GM23248 (cell line): ENCODE results near the gene WTIP. TPM values are rescaled to one million over a fixed set of nuclear protein-coding genes. Genes with fewer than 3 reads are reported as not detected.

Experiments used
- DNase-seq: peaks from one replicate; pipeline ENCODE4 v3.0.0-alpha.2; 2015
- H2AFZ ChIP-seq: fragments of 200-600 bp; sonication (generic); 2 replicates; pipeline ENCODE4 v1.6.1; 2016; ENCODE audit warnings: antibody characterized with exemption
- H3F3A ChIP-seq: fragments of 200-600 bp; sonication (generic); 2 replicates; pipeline ENCODE4 v1.6.1; 2016; ENCODE audit warnings: mild to moderate bottlenecking, antibody characterized with exemption, mixed run types; ENCODE audit not compliant: insufficient read depth
- H3K27ac ChIP-seq: fragments of 200-600 bp; sonication (generic); 2 replicates; pipeline ENCODE4 v1.5.1; 2016; ENCODE audit warnings: mild to moderate bottlenecking
- H3K27me3 ChIP-seq: fragments of 200-600 bp; sonication (generic); replicated peaks from 2 replicates; pipeline ENCODE4 v1.6.1; 2016; ENCODE audit warnings: mild to moderate bottlenecking; ENCODE audit not compliant: insufficient read depth
- H3K36me3 ChIP-seq: fragments of 200-600 bp; sonication (generic); 2 replicates; pipeline ENCODE4 v1.6.1; 2016; ENCODE audit warnings: low read depth, mild to moderate bottlenecking
- H3K4me1 ChIP-seq: fragments of 200-600 bp; sonication (generic); 2 replicates; pipeline ENCODE4 v1.6.1; 2016; ENCODE audit warnings: mild to moderate bottlenecking; ENCODE audit not compliant: insufficient read depth
- H3K4me2 ChIP-seq: fragments of 200-600 bp; sonication (generic); one replicate; pipeline ENCODE4 v1.6.1; 2016; ENCODE audit warnings: mild to moderate bottlenecking; ENCODE audit not compliant: unreplicated experiment
- H3K4me3 ChIP-seq: fragments of 200-600 bp; sonication (generic); 2 replicates; pipeline ENCODE4 v1.5.1; 2016; ENCODE audit warnings: mild to moderate bottlenecking
- H3K79me2 ChIP-seq: fragments of 200-600 bp; sonication (generic); 2 replicates; pipeline ENCODE4 v1.6.1; 2016; ENCODE audit warnings: mild to moderate bottlenecking; ENCODE audit not compliant: insufficient read depth
- H3K9ac ChIP-seq: fragments of 200-600 bp; sonication (generic); 2 replicates; pipeline ENCODE4 v1.6.1; 2016; ENCODE audit warnings: mild to moderate bottlenecking
- H3K9me2 ChIP-seq: fragments of 200-600 bp; sonication (generic); 2 replicates; pipeline ENCODE4 v1.6.1; 2016; ENCODE audit warnings: mixed run types, mild to moderate bottlenecking, moderate library complexity; ENCODE audit not compliant: insufficient read depth
- H3K9me3 ChIP-seq: fragments of 200-600 bp; sonication (generic); one replicate; pipeline ENCODE4 v1.6.1; 2017; ENCODE audit warnings: low read depth
- H4K20me1 ChIP-seq: fragments of 200-600 bp; sonication (generic); 2 replicates; pipeline ENCODE4 v1.6.0; 2016; ENCODE audit not compliant: insufficient read depth
- EZH2 ChIP-seq: fragments of 200-600 bp; sonication (generic); IDR thresholded peaks from 2 replicates; pipeline ENCODE4 v1.6.1; 2018; ENCODE audit warnings: antibody characterized with exemption, mild to moderate bottlenecking; ENCODE audit not compliant: insufficient read depth, poor library complexity, severe bottlenecking
- EZH2phosphoT487 ChIP-seq: fragments of 200-600 bp; sonication (generic); IDR thresholded peaks from 2 replicates; pipeline ENCODE4 v1.6.1; 2018; ENCODE audit warnings: antibody characterized with exemption, moderate library complexity, mild to moderate bottlenecking, low read depth; ENCODE audit not compliant: insufficient read depth
- WGBS, 2 experiments: methylation state at CpG; one replicate each; pipeline ENCODE4 v1.1.6; 2015 to 2017; ENCODE audit warnings: low lambda C conversion rate in 2 of 2, low coverage in 1 of 2; ENCODE audit errors: missing lambda C conversion rate in 2 of 2; 5-methylcytosine and 5-hydroxymethylcytosine counted together
- in situ Hi-C: fragments of 300-500 bp; cut with MboI; formaldehyde crosslinking; loops from 2 replicates; pipeline ENCODE4 v1.15.0; 2020
- polyA plus RNA-seq: library from polyadenylated mRNA; unstranded; fragments of >200 nt; fragmentation: Nextera tagmentation; extraction: Ambion mirVana; gene quantifications from 2 replicates; pipeline ENCODE4 v1.2.1, GENCODE V29; 2016
- total RNA-seq: library from RNA; depleted of rRNA; stranded (reverse); fragments of >200 nt; shearing (Covaris generic); gene quantifications from 2 replicates; pipeline ENCODE4 v1.2.3, GENCODE V29; 2014; rRNA removed

WTIP gene
- total RNA-seq (35.2 and 37.2 TPM in 2 replicates), polyA plus RNA-seq (2.2 and 3.5 TPM in 2 replicates)

GRCh38 chr19:34480971-34481841 is at the start of gene WTIP:
Gene WTIP, plus strand, starts transcription at chr19:34481758. Its CDS starts 217 bp downstream, at chr19:34481975.
- no peak for TF ChIP-seq EZH2phosphoT487
- TF ChIP-seq EZH2, result no peak
- peak; percentile 91 for DNase-seq

GRCh38 chr19:34432797-34433196 is 48.8 kb upstream of the WTIP start:
- Histone ChIP-seq H3K4me1 (peaks cover 24% of the 10 kb centered on the region), H3K27ac (no peak overlapping the region), H3K4me3 (no peak overlapping the region), H4K20me1 (peaks cover 9% of the 10 kb centered on the region; the same call in 1 of the 2 replicates), H3K36me3 (peaks cover 28% of the 10 kb centered on the region), H3K9ac (no peak overlapping the region), H3K79me2 (peaks cover 100% of the 10 kb centered on the region), H2AFZ (no peak overlapping the region), H3K9me2 (no peaks in the 10 kb centered on the region), H3K4me2 (no peak overlapping the region), H3F3A (0 out of 2 replicates have a peak, but pooled peaks cover 5% of the 10 kb centered on the region), H3K27me3 (no peaks in the 10 kb centered on the region), H3K9me3 (no peaks in the 10 kb centered on the region)
- TF ChIP-seq EZH2, result no peak
- no peak for TF ChIP-seq EZH2phosphoT487
- in situ Hi-C loops, result no loop called here
- WGBS, 2 experiments, result 80 to 83% methylated on average over 5 of the region's 5 CpGs
- DNase-seq, result no peak

More at GRCh38 chr19:34480971-34481841, at the start of gene WTIP:
- Histone ChIP-seq H2AFZ (peak within 1 kb of the TSS; percentile 91), H3K9me3 (no peaks in the 10 kb centered on the region), H3K79me2 (peaks cover 39% of the 10 kb centered on the region), H3K27ac (peak within 1 kb of the TSS; percentile 69), H3K4me1 (peaks cover 12% of the 10 kb centered on the region; the same call in 1 of the 2 replicates), H3F3A (peaks cover 2% of the 10 kb centered on the region; the same call in 1 of the 2 replicates), H3K4me3 (peak within 1 kb of the TSS; percentile 84), H3K9ac (peak within 1 kb of the TSS; percentile 83), H3K9me2 (no peaks in the 10 kb centered on the region), H3K27me3 (no peaks in the 10 kb centered on the region), H3K36me3 (no peaks in the 10 kb centered on the region), H3K4me2 (peak within 1 kb of the TSS; percentile 81), H4K20me1 (0 out of 2 replicates have a peak, but pooled peaks cover 3% of the 10 kb centered on the region)
- in situ Hi-C loops, result no loop called here
- WGBS, 2 experiments, result 4 to 10% methylated on average over 32 to 87 of the region's 95 CpGs

GRCh38 chr19:34436716-34437115 is 44.8 kb upstream of the WTIP start:
- peaks cover 50% of the 10 kb centered on the region for H3K36me3 ChIP-seq
- in situ Hi-C loops, result no loop called here

GRCh38 chr19:34448191-34448590 is 33.4 kb upstream of the WTIP start:
- Histone ChIP-seq H3K79me2 (peaks cover 34% of the 10 kb centered on the region), H3K4me1 (peaks cover 11% of the 10 kb centered on the region), H3K9ac (no peak overlapping the region), H3K36me3 (peaks cover 59% of the 10 kb centered on the region), H4K20me1 (peaks cover 6% of the 10 kb centered on the region; the same call in 1 of the 2 replicates), H3K9me3 (no peaks in the 10 kb centered on the region), H3F3A (peaks cover 26% of the 10 kb centered on the region), H3K4me3 (no peak overlapping the region), H3K27ac (no peak overlapping the region), H2AFZ (no peak overlapping the region), H3K9me2 (no peaks in the 10 kb centered on the region), H3K4me2 (no peak overlapping the region), H3K27me3 (no peaks in the 10 kb centered on the region)
- in situ Hi-C loops, result no loop called here
- WGBS, 2 experiments, result 97 to 98% methylated on average over 3 of the region's 3 CpGs
- DNase-seq, result no peak
- TF ChIP-seq EZH2 (no peak), EZH2phosphoT487 (no peak)

More at GRCh38 chr19:34436716-34437115, 44.8 kb upstream of the WTIP start:
- no peaks in the 10 kb centered on the region for H3K9me3 ChIP-seq
- no peak overlapping the region for H3K9ac ChIP-seq
- no peaks in the 10 kb centered on the region; the same call in 1 of the 2 replicates for H3F3A ChIP-seq
- no peak for DNase-seq
- no peak overlapping the region for H3K27ac ChIP-seq
- WGBS, 2 experiments, result 69 to 85% methylated on average over 3 of the region's 3 CpGs
- no peak overlapping the region for H2AFZ ChIP-seq
- H3K27me3 ChIP-seq, result no peaks in the 10 kb centered on the region
- H3K4me2 ChIP-seq, result no peak overlapping the region
- H3K4me3 ChIP-seq, result no peak overlapping the region
- TF ChIP-seq EZH2 (no peak), EZH2phosphoT487 (no peak)
- H3K4me1 ChIP-seq, result no peaks in the 10 kb centered on the region
- H3K9me2 ChIP-seq, result no peaks in the 10 kb centered on the region
- no peaks in the 10 kb centered on the region for H4K20me1 ChIP-seq
- H3K79me2 ChIP-seq, result peaks cover 100% of the 10 kb centered on the region
